Hematopoietic multipotent progenitor cell treated with erythropoietin and hydrocortisone succinate and interleukin-3 and kit ligand, for 6 days (in vitro differentiated cells): Measurements from ENCODE around the gene SMG1.

Source experiments
- DNase-seq: peaks from one replicate; pipeline ENCODE4 v3.0.0-alpha.2; 2015

Gene SMG1

GRCh38 chr16:18842565-18842964 is 83.6 kb downstream of the SMG1 start:
- DNase-seq = no peak

- DNase-seq = no peak
These were observed 84.2 kb downstream of the SMG1 start for GRCh38 chr16:18841833-18842525.

GRCh38 chr16:18839555-18839954 is 86.7 kb downstream of the SMG1 start:
- DNase-seq = no peak

GRCh38 chr16:18836702-18837101 is 89.5 kb downstream of the SMG1 start:
- no peak for DNase-seq

GRCh38 chr16:18834864-18835263 is 91.3 kb downstream of the SMG1 start:
- peak; percentile 32 for DNase-seq

GRCh38 chr16:18833707-18834505 is 92.3 kb downstream of the SMG1 start:
- peak; percentile 12 for DNase-seq

GRCh38 chr16:18832613-18833012 is 93.6 kb downstream of the SMG1 start:
- DNase-seq = no peak

- DNase-seq = no peak
These were observed 94.2 kb downstream of the SMG1 start for GRCh38 chr16:18832006-18832405.

- DNase-seq = peak; percentile 33
These were observed 97.0 kb downstream of the SMG1 start for GRCh38 chr16:18829251-18829650.

- peak; percentile 18 for DNase-seq
These were observed 98.3 kb downstream of the SMG1 start for GRCh38 chr16:18827890-18828289.

GRCh38 chr16:18816286-18816685 is 109.9 kb downstream of the SMG1 start:
- no peak for DNase-seq

- DNase-seq = no peak
These were observed 114.3 kb downstream of the SMG1 start for GRCh38 chr16:18811925-18812324.

GRCh38 chr16:18809165-18809564 is 117.0 kb downstream of the SMG1 start:
- DNase-seq = no peak

GRCh38 chr16:18805257-18805773 is 120.9 kb downstream of the SMG1 start:
- no peak for DNase-seq

- DNase-seq = no peak
These were observed 121.7 kb downstream of the SMG1 start for GRCh38 chr16:18804540-18804939.

- peak; percentile 71 for DNase-seq
These were observed 122.4 kb downstream of the SMG1 start for GRCh38 chr16:18803569-18804462.

GRCh38 chr16:18802767-18803343 is 123.4 kb downstream of the SMG1 start:
- no peak for DNase-seq

GRCh38 chr16:18801145-18801972 is 124.8 kb downstream of the SMG1 start, which contains the start of gene ARL6IP1:
ARL6IP1 (minus strand) TSS chr16:18801549; CDS start chr16:18801466, 83 bp downstream.
- DNase-seq = peak; percentile 100

GRCh38 chr16:18800775-18801144 is 125.4 kb downstream of the SMG1 start:
- DNase-seq = peak; percentile 35

- no peak for DNase-seq
These were observed 125.9 kb downstream of the SMG1 start for GRCh38 chr16:18800293-18800692.

GRCh38 chr16:18799500-18799899 is 126.7 kb downstream of the SMG1 start:
- no peak for DNase-seq

- no peak for DNase-seq
These were observed 128.5 kb downstream of the SMG1 start for GRCh38 chr16:18797746-18798145.
